B cell (primary cell): Measurements from ENCODE around the gene RNF146.

ENCODE experiments used
- CTCF ChIP-seq: fragments of 200-600 bp; IDR thresholded peaks from one replicate; pipeline ENCODE4 v1.8.0; 2022; ENCODE audit warnings: antibody characterized with exemption, mild to moderate bottlenecking
- EZH2 ChIP-seq: IDR thresholded peaks from 2 replicates; pipeline ENCODE4 v1.6.1; 2012; ENCODE audit warnings: borderline replicate concordance, low read depth, mild to moderate bottlenecking, moderate library complexity, low read length; ENCODE audit not compliant: insufficient read depth, poor library complexity, severe bottlenecking

- TF ChIP-seq CTCF (no peak), EZH2 (no peak)
These were observed 39.1 kb downstream of the RNF146 start for GRCh38 chr6:127305741-127306140.
